Measurements from ENCODE around the gene RPRM.

RPRM gene

GRCh38 chr2:153433403-153433802 lies 45.2 kb downstream of the RPRM start:
- no peaks in the 10 kb centered on the region for H3K36me3 ChIP-seq (ENCODE audit: insufficient read depth, low read length)
- no peak overlapping the region for H2AFZ ChIP-seq (ENCODE audit: low read depth, low read length)
- H3K27me3 ChIP-seq (ENCODE audit: insufficient read depth, low read length): no peaks in the 10 kb centered on the region
- no peaks in the 10 kb centered on the region for H3K9me3 ChIP-seq (ENCODE audit: low read length)
- H3K4me3 ChIP-seq (ENCODE audit: low read length): no peak overlapping the region
- H3K4me1 ChIP-seq (ENCODE audit: insufficient read depth, low read length): no peaks in the 10 kb centered on the region

- Histone ChIP-seq H3K36me3 (ENCODE audit: insufficient read depth, low read length) (no peaks in the 10 kb centered on the region), H3K27me3 (ENCODE audit: insufficient read depth, low read length) (no peaks in the 10 kb centered on the region), H3K4me1 (ENCODE audit: insufficient read depth, low read length) (no peaks in the 10 kb centered on the region), H2AFZ (ENCODE audit: low read depth, low read length) (no peak overlapping the region), H3K9me3 (ENCODE audit: low read length) (no peaks in the 10 kb centered on the region), H3K4me3 (ENCODE audit: low read length) (no peak overlapping the region)
Observed at GRCh38 chr2:153432381-153432780, 46.2 kb downstream of the RPRM start.

- Histone ChIP-seq H3K36me3 (ENCODE audit: insufficient read depth, low read length) (no peaks in the 10 kb centered on the region), H3K27me3 (ENCODE audit: insufficient read depth, low read length) (no peaks in the 10 kb centered on the region), H3K9me3 (ENCODE audit: low read length) (no peaks in the 10 kb centered on the region), H2AFZ (ENCODE audit: low read depth, low read length) (no peak overlapping the region), H3K4me1 (ENCODE audit: insufficient read depth, low read length) (no peaks in the 10 kb centered on the region), H3K4me3 (ENCODE audit: low read length) (no peak overlapping the region)
Observed at GRCh38 chr2:153431114-153431513, 47.4 kb downstream of the RPRM start.

Measured in neuron (in vitro differentiated cells).